HepG2 (cell line): ENCODE measurements around the gene CTXN1. TPM values are rescaled to one million over a fixed set of nuclear protein-coding genes. Genes with fewer than 3 reads are reported as not detected.

Source experiments
- CC2D1A ChIP-seq: sonication (generic); formaldehyde crosslinking; IDR thresholded peaks from 2 replicates; pipeline ENCODE4 v1.8.1; 2023; ENCODE audit warnings: mild to moderate bottlenecking, missing genetic modification reagents
- CCAR2 ChIP-seq: fragments of 200-400 bp; formaldehyde crosslinking; optimal IDR thresholded peaks from 2 replicates; pipeline ENCODE3; 2018; ENCODE audit warnings: low read depth, mild to moderate bottlenecking, low read length, moderate library complexity
- HMGA1 ChIP-seq: sonication (generic); formaldehyde crosslinking; conservative IDR thresholded peaks from 2 replicates; pipeline ENCODE4 v1.4.0; 2020; ENCODE audit warnings: missing genetic modification reagents
- MAFF ChIP-seq: IDR thresholded peaks from 2 replicates; pipeline ENCODE4 v1.6.1; 2011; ENCODE audit warnings: low read depth, low read length, improper control_type of control experiment
- MLLT10 ChIP-seq: sonication (generic); formaldehyde crosslinking; IDR thresholded peaks from 2 replicates; pipeline ENCODE4 v1.4.0; 2020; ENCODE audit warnings: missing genetic modification reagents
- NFE2L2 ChIP-seq: fragments of 150-350 bp; IDR thresholded peaks from 2 replicates; pipeline ENCODE4 v1.6.1; 2014; ENCODE audit warnings: low read length
- NPAS2 ChIP-seq: sonication (generic); formaldehyde crosslinking; IDR thresholded peaks from 2 replicates; pipeline ENCODE4 v1.8.0; 2022; ENCODE audit warnings: mild to moderate bottlenecking, missing genetic modification reagents, borderline replicate concordance
- PHF20 ChIP-seq: sonication (generic); formaldehyde crosslinking; IDR thresholded peaks from 2 replicates; pipeline ENCODE4 v1.5.0; 2020; ENCODE audit warnings: mild to moderate bottlenecking, missing genetic modification reagents
- PHF21A ChIP-seq: sonication (generic); formaldehyde crosslinking; IDR thresholded peaks from 2 replicates; pipeline ENCODE4 v1.5.0; 2020; ENCODE audit warnings: mild to moderate bottlenecking, missing genetic modification reagents
- RBM39 ChIP-seq: fragments of 200-400 bp; formaldehyde crosslinking; IDR thresholded peaks from one replicate; pipeline ENCODE4 v1.6.1; 2018; ENCODE audit warnings: antibody characterized with exemption, mild to moderate bottlenecking, low read depth, low read length; ENCODE audit not compliant: poor library complexity, severe bottlenecking
- RCOR2 ChIP-seq: IDR thresholded peaks from 2 replicates; pipeline ENCODE4 v1.6.1; 2016; ENCODE audit warnings: missing biosample characterization, missing genetic modification reagents
- RORA ChIP-seq: sonication (generic); formaldehyde crosslinking; IDR thresholded peaks from 2 replicates; pipeline ENCODE4 v1.5.0; 2020; ENCODE audit warnings: mild to moderate bottlenecking, missing genetic modification reagents, moderate library complexity
- SALL2 ChIP-seq: sonication (generic); formaldehyde crosslinking; IDR thresholded peaks from 2 replicates; pipeline ENCODE4 v1.8.1; 2023; ENCODE audit warnings: mild to moderate bottlenecking, missing genetic modification reagents, inconsistent platforms
- YEATS4 ChIP-seq: sonication (generic); formaldehyde crosslinking; IDR thresholded peaks from 2 replicates; pipeline ENCODE4 v1.4.0; 2020; ENCODE audit warnings: missing genetic modification reagents, borderline replicate concordance
- ZKSCAN5 ChIP-seq: sonication (generic); formaldehyde crosslinking; IDR thresholded peaks from 2 replicates; pipeline ENCODE4 v1.5.1; 2020; ENCODE audit warnings: mild to moderate bottlenecking, missing genetic modification reagents
- ZNF205 ChIP-seq: IDR thresholded peaks from 2 replicates; pipeline ENCODE4 v1.6.1; 2018; ENCODE audit warnings: missing biosample characterization, missing genetic modification reagents
- ZNF296 ChIP-seq: sonication (generic); formaldehyde crosslinking; conservative IDR thresholded peaks from 2 replicates; pipeline ENCODE4 v1.5.0; 2020; ENCODE audit warnings: mild to moderate bottlenecking, missing genetic modification reagents
- ZNF326 ChIP-seq: sonication (generic); formaldehyde crosslinking; IDR thresholded peaks from 2 replicates; pipeline ENCODE4 v1.4.0; 2020; ENCODE audit warnings: missing genetic modification reagents, borderline replicate concordance
- ZNF335 ChIP-seq: sonication (generic); formaldehyde crosslinking; IDR thresholded peaks from 2 replicates; pipeline ENCODE4 v1.4.0; 2020; ENCODE audit warnings: missing genetic modification reagents
- ZNF367 ChIP-seq: sonication (generic); formaldehyde crosslinking; IDR thresholded peaks from 2 replicates; pipeline ENCODE4 v1.4.0; 2020; ENCODE audit warnings: missing genetic modification reagents, borderline replicate concordance
- ZNF510 ChIP-seq: sonication (generic); formaldehyde crosslinking; IDR thresholded peaks from 2 replicates; pipeline ENCODE4 v1.4.0; 2020; ENCODE audit warnings: low read depth, mild to moderate bottlenecking, missing genetic modification reagents
- ZNF672 ChIP-seq: sonication (generic); formaldehyde crosslinking; IDR thresholded peaks from 2 replicates; pipeline ENCODE4 v1.8.1; 2022; ENCODE audit warnings: missing genetic modification reagents
- ZNF7 ChIP-seq: IDR thresholded peaks from 2 replicates; pipeline ENCODE4 v1.6.1; 2016; ENCODE audit warnings: missing biosample characterization, missing genetic modification reagents
- ZNF713 ChIP-seq: sonication (generic); formaldehyde crosslinking; IDR thresholded peaks from 2 replicates; pipeline ENCODE4 v1.4.0; 2020; ENCODE audit warnings: mild to moderate bottlenecking, missing genetic modification reagents
- ZNF776 ChIP-seq: sonication (generic); formaldehyde crosslinking; IDR thresholded peaks from 2 replicates; pipeline ENCODE4 v1.4.0; 2020; ENCODE audit warnings: mild to moderate bottlenecking, missing genetic modification reagents
- ZNF784 ChIP-seq: sonication (generic); formaldehyde crosslinking; IDR thresholded peaks from 2 replicates; pipeline ENCODE4 v1.5.1; 2020; ENCODE audit warnings: missing genetic modification reagents, mild to moderate bottlenecking, borderline replicate concordance
- ZSCAN25 ChIP-seq: sonication (generic); formaldehyde crosslinking; IDR thresholded peaks from 2 replicates; pipeline ENCODE4 v1.8.0; 2022; ENCODE audit warnings: mild to moderate bottlenecking, missing genetic modification reagents
- polyA plus RNA-seq, 8 experiments: library from polyadenylated mRNA; depleted of rRNA in 3 of 8; stranded (reverse) in 7 of 8; unstranded in 1 of 8; fragments of >200 nt; fragmentation: Illumina TruSeq in 4 of 8; extraction: Trizol in 4 of 8; gene quantifications; 2 replicates each; pipeline versions ENCODE4 v1.2.1 to v1.2.3, GENCODE V29; 2011 to 2016; ENCODE audit warnings: low read depth in 4 of 8, missing spikeins in 1 of 8, mixed read lengths in 1 of 8; ENCODE audit not compliant: insufficient read depth in 1 of 8
- total RNA-seq, 5 experiments: library from RNA; depleted of rRNA; stranded (reverse); fragments of >200 nt; fragmentation: Illumina TruSeq; extraction: Trizol; gene quantifications; 2 replicates each; pipeline ENCODE4 v1.2.3, GENCODE V29; 2016; ENCODE audit warnings: low read depth in 1 of 5
- TF ChIP-seq, protein P1 (sequence below): sonication (generic); formaldehyde crosslinking; IDR thresholded peaks from 2 replicates; pipeline ENCODE4 v1.9.0; 2022; ENCODE audit warnings: missing genetic modification reagents, mild to moderate bottlenecking, borderline replicate concordance
- TF ChIP-seq, protein P2 (sequence below): sonication (generic); formaldehyde crosslinking; conservative IDR thresholded peaks from 2 replicates; pipeline ENCODE4 v1.4.0; 2020; ENCODE audit warnings: missing genetic modification reagents

CTXN1 gene
- total and polyA plus RNA-seq, 2 of the 13 experiments (the other 11 are each of a cell fraction or from before 2014, with no cell fraction given): 0.11 TPM; not detected in 1

DNA sequence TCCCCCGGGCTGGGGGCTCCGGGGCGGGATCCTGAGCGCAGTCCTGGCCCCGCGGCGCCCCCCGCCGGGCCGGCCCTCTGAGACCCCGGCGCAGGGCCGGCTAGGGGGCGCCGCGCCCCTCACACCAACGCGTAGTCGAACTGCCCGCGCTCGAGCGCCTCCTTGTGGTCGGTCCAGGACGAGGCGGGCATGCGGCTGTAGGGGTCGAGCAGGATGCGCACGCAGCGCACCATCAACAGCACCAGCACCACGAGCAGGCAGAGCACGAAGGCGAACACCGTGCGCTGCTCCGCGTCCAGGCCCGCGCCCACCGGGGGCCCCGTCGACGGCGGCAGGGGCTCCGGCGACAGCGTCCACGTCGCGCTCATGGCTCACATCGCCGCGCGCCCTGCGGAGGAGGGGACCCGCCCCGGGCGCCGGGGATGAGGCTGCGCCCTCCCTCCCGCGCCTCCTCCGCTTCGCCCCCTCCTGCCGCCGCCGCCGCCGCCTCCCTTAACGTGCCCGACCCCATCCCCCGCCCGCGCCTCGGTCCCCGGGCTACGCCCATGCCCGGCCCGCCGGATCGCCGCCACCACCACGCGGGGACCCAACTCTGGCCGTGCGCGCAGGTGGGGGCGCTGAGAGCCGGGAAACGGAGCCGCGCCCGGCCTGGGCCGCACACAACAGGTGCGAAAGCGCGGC, 624 bp downstream of the CTXN1 start (continued):
- TF ChIP-seq, protein P1, sequence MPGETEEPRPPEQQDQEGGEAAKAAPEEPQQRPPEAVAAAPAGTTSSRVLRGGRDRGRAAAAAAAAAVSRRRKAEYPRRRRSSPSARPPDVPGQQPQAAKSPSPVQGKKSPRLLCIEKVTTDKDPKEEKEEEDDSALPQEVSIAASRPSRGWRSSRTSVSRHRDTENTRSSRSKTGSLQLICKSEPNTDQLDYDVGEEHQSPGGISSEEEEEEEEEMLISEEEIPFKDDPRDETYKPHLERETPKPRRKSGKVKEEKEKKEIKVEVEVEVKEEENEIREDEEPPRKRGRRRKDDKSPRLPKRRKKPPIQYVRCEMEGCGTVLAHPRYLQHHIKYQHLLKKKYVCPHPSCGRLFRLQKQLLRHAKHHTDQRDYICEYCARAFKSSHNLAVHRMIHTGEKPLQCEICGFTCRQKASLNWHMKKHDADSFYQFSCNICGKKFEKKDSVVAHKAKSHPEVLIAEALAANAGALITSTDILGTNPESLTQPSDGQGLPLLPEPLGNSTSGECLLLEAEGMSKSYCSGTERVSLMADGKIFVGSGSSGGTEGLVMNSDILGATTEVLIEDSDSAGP: no peak; the same call in 1 of the 2 replicates
- TF ChIP-seq PHF20 (CRISPR knock-in tag) (no peak), ZKSCAN5 (CRISPR knock-in tag) (no peak), ZSCAN25 (peak; percentile 58; the same call in 1 of the 2 replicates), HMGA1 (no peak), RORA (CRISPR knock-in tag) (no peak), SALL2 (peak; percentile 84), ZNF672 (CRISPR knock-in tag) (0 out of 2 replicates have a peak, but pooled peaks have one; percentile 21), PHF21A (CRISPR knock-in tag) (no peak), ZNF296 (CRISPR knock-in tag) (no peak), CCAR2 (no peak), NPAS2 (no peak), NFE2L2 (no peak), ZNF784 (0 out of 2 replicates have a peak, but pooled peaks have one; percentile 40), ZNF326 (no peak), RCOR2 (CRISPR knock-in tag) (no peak), CC2D1A (no peak), ZNF335 (CRISPR knock-in tag) (no peak), RBM39 (no peak), ZNF7 (CRISPR knock-in tag) (no peak), ZNF776 (CRISPR knock-in tag) (peak; percentile 84), ZNF713 (no peak), ZNF367 (CRISPR knock-in tag) (peak; percentile 50; the same call in 1 of the 2 replicates), ZNF510 (CRISPR knock-in tag) (no peak), MAFF (no peak), ZNF205 (CRISPR knock-in tag) (peak; percentile 45; the same call in 1 of the 2 replicates), MLLT10 (CRISPR knock-in tag) (no peak), YEATS4 (CRISPR knock-in tag) (peak; percentile 46; the same call in 1 of the 2 replicates)
- TF ChIP-seq, protein P2, sequence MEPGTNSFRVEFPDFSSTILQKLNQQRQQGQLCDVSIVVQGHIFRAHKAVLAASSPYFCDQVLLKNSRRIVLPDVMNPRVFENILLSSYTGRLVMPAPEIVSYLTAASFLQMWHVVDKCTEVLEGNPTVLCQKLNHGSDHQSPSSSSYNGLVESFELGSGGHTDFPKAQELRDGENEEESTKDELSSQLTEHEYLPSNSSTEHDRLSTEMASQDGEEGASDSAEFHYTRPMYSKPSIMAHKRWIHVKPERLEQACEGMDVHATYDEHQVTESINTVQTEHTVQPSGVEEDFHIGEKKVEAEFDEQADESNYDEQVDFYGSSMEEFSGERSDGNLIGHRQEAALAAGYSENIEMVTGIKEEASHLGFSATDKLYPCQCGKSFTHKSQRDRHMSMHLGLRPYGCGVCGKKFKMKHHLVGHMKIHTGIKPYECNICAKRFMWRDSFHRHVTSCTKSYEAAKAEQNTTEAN (CRISPR knock-in tag): 0 out of 2 replicates have a peak, but pooled peaks have one; percentile 51
